ENCODE measurements around the gene TMEM214.

The TMEM214 gene

DNA sequence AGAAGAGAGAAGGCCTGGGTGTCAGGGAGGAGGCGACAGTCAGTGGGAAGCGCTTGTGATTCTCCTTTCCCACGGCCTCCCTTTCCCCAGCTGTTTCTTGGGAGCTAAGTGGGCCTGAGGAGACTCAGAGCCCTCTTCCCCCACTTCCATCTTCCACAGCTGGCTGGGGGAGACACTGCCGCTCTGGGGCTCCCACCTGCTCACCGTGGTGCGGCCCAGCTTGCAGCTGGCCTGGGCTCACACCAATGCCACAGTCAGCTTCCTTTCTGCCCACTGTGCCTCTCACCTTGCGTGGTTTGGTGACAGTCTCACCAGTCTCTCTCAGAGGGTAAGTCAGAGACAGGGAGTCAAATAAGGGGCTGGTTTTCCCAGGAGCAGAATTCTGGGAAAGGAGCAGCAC is 7.1 kb downstream of the TMEM214 start:
- no peak for DNase-seq

DNA sequence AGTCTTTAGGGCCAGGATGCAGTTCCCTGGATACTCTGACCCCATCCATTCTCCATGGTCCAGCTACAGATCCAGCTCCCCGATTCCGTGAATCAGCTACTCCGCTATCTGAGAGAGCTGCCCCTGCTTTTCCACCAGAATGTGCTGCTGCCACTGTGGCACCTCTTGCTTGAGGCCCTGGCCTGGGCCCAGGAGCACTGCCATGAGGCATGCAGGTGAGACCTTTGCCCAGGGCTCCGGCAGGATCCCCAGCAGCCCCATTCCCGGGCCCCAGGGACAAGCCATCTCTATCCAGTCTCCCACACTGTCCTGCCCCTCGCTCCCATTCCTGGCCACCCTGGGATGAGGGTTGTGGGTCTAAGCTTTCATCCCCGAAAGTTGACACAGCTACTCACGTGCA is 7.5 kb downstream of the TMEM214 start:
- no peak for DNase-seq

DNA sequence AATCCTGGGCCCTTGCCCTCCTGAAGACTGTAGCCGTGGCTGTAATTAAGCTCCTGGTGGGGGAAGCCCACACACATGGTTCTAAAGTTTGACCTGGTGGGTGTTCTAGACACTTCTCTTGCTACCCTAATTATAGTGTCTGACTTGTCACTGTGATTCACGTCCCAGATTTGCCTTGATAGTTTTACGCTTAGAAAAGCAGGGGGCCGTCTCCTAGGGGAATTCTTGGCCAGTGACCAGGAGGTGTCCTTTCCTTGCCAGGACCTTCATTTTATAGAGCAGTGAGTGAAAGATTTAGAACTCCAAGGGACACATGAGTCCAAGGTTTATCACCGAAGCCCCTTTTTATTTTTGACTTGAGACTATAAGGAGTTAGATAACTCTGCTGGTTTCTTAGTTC is 9.0 kb downstream of the TMEM214 start:
- peak in 1 of 51 donors; percentile 5 for DNase-seq

DNA sequence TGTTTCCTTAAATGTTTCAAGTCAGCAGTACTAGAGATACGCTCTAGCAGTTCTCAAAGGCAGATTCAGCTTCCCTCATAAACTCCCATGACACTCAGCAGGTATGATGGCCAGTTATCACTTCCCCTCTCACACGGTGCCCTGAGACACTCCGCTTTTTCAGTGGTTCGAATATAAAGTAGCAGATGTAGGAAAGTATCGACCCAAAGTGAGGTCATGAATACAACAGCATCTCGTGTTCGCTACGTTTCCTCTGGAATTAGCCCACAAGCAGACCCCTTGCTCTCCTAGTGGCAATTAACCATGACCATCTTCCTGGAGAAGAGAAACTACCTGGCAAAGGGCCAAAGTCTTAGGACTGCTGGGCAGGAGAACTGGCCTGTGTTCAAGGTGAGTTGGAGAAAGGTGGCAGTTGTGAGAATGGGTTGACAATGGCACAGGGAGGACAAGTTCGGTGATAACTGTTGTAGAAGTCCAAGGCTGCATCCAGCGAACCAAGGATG is 9.4 kb downstream of the TMEM214 start:
- DNase-seq: no peak

DNA sequence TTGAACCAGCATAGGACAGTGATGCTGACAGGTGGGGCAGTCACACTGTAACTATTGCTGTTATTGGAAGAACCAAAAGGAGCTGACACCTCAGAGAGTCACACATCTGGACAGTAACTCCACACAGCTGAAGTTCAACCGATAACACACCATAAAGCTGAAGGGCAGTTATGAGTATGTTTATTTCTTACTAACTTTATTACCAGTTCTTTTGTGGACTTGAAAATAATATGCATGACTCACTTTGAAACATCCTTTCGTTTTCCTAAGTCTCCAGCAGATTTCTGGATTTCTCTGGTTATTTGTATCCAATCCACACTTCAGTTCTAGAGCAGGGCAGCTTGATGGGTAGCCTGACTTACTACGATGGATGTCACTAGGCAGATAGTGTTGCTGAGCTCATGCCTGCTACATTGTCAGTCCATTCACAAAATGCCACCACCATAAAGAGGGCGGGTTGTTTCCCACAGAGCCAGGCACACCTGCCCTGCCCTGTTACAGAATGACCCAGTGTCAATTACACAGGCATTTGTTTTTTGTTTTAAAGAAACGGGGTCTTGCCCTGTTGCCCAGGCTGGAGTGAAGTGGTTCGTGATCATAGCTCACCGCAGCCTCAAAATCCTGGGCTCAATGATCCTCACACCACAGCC is 10.3 kb downstream of the TMEM214 start:
- no peak for DNase-seq

DNA sequence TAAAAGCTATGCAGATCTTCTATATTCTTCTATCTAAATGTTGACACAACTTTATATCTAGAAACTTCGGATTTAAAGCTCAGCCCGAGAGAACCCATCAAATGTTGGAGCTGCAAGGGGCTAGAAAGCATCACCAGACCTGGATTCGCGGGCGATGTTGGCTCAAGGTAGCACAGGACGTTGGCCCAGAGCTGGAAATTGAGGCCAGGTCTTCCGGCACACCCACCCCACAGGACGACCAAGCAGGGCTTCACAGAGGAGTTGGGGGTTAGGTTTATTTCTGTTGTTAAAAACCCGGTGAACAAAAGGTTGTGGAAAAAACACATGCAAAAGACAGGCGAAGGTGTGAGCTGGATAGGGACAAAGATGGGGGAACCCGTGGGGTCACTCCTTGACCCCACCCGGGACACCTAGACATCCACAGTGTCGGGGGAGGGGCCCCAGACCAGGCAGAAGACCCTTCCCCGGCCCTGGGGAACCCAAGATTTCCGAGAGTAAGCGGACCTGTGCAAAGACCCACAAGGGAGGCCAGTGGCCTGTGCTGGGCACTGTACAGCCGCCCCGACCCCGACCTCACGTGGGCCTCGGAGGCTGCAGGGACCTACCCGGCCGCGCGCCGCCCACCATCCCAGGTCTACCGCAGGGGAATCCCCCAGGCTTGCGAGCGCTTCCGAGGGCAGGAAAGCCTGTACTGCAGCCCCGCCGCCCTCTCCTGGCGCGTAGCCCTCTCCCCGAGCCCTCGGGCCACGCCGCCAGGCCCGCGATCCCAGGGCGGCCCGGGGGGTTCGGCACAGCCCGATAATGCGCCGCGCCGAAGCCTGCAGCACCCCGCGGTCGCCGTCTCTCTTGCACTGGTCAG is 16.9 kb downstream of the TMEM214 start:
- peak in 15 of 51 donors; percentile 17 to 61 (median 46) for DNase-seq

DNA sequence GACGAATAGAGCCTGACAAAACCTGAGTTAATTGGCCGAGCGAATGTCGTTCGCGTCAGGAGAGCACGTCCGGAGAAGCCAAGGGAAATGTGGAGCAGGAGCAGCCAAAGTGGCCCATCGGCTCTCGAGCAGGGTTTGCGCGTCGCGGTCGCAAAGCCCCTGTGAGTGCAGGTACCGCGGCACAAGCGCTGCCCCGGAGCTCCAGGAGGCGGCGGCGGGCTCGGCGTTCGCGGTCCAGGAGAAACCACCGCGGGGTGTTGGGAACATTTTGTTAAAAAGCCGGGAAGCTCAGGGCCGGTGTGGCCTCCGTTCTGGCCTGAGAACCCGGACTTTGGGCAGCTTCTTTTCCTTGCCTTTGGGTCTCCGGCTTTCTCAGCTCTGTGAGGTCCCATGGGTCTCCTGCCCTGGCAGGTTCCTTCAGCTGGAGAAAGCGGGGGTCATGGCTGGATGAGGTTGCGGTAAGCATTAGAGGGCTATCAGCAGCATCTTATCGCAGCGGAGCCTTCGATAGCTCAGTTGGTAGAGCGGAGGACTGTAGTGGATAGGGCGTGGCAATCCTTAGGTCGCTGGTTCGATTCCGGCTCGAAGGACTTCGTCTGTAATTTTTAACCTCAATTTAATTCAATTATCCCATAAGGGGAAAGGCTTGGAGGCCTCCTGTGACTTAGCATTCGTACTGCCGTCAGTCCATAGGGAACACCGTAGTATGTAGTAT is 17.7 kb downstream of the TMEM214 start:
- peak; percentile 47 to 96 (median 84) for DNase-seq

DNA sequence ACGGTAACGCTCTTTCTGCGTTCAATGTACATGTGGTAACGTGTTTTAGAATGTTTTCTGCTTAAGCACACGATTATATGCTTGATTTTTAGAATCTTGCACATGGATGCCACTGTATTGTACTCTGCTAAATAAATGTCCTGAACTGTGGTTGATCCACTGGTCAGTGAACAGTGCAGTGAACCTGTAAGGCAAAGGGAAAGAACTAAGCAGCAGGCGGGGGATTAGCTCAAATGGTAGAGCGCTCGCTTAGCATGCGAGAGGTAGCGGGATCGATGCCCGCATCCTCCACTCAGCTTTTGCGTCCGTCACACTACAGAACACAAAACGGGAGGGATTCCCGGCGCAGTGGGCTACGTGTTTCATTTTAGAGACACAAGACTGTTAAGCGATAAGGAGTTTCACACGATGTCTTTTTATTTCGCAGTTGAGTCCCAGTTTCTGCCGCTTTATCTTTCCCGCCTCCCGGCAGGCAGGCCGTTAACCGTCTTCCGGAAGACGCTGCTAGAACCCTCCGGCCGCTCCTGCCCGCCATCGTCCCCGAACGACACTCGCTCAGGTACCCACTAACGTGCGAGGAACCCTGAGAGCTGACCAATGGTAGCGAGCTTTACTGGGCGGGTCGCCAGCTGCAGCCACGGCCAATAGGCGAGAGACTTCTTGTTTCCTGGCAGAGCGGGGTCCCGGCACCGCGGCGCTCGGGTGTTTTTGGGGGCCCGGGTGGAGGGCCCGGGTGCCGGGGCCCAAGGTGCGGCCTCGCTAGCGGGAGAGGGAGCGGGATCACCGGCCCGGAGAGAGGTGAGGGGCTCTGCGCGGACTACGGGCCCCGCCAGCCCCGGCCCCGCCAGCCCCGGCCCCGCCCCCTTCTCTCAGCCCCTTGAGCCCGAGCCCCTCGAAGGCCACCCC is 18.5 kb downstream of the TMEM214 start, which contains the start of gene AGBL5:
Gene AGBL5 (plus strand): TSS at position 673 of the 906 bp plus-strand sequence. CDS start 1,291 bp downstream, outside the sequence.
- peak; percentile 66 to 96 (median 89) for DNase-seq

DNA sequence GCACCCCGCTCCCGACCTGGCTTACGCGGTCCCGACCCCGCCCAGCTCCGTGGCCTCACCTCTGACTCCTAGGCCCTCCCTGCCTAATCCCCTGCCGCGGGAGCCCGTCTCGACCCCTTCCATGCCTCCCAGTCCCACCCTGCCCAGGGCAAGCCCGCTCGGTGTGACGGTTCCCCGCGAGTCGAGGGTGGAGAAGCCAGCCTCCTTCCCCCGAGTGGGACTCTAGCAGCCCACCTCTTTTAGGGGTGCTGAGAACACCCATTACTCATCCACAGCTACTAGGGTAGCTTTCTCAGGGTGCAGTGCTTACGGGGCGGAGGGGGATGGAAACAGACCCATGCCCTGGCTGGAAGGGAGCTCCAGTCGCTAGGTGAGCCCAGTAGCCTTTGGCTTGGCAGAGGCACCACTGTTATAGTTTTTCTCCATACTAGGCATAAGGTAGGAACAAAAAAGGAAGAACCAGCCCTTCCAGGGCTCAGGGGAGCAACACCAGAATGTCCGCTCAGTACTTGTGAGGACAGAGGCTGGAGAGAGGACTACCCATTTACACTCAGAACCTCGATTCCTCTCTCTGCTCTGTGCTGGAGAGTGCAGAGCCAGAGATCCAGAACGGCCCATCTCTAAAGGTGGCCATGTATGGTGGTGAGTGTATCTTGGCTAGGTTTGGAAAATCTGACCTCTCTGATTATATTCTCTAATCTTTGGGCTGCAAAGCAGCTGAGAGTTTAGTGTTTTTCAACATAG is 19.3 kb downstream of the TMEM214 start:
- peak in 19 of 51 donors; percentile 19 to 70 (median 42) for DNase-seq

DNA sequence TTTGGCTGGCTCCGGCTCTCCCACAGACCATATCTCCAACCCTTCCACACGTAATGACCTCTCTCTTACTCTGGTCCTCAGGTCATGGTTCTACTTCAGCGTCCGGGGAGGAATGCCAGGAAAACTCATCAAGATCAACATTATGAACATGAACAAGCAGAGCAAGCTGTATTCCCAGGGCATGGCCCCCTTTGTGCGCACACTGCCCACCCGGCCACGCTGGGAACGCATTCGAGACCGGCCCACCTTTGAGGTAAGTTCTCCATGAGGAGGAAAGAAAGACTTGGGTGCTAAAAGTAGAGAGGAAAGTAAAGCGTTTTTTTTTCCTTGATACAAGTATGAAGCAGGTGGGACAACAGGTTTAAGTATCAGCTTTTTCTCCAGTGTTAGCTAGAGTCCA is 20.6 kb downstream of the TMEM214 start:
- no peak for DNase-seq

DNA sequence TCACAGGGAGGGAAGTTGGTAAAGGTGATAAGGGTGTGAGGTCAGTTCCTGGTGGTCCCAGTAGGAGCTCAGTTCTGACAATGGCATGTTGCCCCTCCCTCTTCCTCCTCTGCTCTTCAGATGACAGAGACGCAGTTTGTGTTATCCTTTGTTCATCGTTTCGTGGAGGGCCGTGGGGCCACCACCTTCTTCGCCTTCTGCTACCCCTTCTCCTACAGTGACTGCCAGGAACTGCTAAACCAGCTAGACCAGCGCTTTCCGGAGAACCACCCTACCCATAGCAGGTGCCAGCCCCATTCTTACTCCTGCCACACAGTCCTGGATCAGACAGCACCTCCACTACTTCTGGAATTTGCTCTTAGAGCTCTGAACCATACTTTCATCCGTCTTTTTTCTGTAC is 21.0 kb downstream of the TMEM214 start:
- DNase-seq: no peak

DNA sequence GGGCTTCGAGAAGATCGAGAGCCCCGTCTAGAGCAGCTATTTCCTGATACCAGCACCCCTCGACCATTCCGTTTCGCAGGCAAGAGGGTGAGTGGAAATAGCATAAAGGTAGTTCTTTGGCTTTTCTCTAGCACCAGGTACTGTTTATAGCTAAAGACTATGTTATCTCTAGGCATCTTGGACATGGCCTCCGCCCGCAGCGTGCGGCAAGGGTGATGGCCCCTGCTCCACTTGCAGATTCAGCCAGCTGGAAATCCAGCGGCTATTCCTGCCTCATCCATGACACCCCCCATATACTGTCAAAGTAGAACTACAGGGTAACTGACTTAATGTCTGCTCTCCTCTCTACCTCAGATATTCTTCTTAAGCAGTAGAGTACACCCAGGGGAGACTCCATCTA is 22.0 kb downstream of the TMEM214 start:
- DNase-seq: no peak

DNA sequence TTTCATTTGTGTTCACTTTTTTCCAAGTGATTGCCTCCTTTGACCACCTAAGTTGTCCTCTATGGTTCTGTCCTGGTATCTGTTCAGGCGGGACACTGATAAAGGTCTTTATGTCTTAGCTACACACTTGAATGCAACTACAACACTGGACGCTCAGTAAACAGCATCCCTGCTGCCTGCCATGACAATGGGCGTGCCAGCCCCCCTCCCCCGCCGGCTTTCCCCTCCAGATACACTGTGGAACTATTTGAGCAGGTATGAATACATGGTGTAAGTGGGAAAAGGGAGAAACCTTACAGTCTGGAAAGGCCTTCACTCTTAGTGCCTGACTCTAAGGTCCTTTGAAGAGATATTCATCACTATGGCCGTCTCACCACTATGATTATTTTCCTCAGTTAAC is 24.4 kb downstream of the TMEM214 start:
- DNase-seq: no peak

DNA sequence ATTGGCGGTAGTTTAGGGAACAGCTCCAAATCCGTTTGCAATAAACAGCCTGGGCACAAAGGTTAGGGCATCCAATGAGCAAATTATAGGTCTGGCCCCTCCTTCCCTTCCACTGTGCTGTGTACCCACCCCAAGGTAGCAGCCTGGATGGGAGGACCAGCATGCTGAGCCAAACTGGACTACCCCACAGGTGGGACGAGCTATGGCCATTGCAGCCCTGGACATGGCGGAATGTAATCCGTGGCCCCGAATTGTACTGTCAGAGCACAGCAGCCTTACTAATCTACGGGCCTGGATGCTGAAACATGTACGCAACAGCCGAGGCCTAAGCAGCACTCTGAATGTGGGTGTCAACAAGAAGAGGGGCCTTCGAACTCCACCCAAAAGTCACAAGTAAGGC is 25.4 kb downstream of the TMEM214 start:
- DNase-seq: no peak

DNA sequence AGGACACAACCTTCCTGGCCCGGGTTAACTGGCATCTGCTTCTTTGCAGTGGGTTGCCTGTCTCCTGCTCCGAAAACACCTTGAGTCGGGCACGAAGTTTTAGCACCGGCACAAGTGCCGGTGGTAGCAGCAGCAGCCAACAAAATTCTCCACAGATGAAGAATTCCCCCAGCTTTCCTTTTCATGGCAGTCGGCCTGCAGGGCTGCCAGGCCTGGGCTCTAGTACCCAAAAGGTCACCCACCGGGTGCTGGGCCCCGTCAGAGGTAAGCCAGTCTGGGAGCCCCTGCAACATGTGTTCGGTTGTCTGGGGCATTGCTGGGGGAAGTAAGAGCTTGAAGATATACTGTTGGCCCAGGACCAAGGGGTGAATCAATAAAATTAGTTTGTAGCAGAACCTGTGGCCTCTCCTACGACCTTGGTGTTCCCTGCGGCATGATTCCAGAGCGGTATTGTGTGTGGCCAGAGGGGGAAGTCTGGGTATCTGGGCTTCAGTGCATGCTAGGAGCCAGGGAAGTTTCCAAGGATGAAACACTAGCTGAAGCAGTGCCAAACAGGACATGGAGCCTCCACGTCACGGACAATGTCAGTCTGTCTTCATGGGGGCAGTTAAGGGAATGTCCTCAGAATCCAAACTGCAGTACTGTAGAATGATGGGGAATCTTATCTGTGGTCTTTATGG is 26.5 kb downstream of the TMEM214 start:
- no peak for DNase-seq

DNA sequence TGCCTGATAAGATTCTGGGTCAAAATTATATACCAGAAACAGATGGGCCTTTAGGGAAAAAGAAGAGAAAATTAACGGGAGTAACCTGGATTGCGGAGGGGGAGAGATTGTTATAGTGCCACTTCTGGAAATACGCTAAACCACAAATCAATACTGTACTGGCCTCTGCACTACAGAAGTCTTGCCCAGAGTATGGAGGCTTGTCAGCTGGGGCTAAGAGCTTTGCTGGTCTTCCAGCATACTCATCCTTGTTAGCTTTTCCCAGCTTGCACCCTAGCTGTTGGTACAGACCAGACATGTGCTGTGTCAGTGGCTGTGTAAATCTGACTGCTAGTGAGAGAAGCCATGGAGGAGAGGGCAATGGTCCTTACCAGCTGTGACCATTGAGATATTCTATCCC is 27.6 kb downstream of the TMEM214 start:
- no peak for DNase-seq

DNA sequence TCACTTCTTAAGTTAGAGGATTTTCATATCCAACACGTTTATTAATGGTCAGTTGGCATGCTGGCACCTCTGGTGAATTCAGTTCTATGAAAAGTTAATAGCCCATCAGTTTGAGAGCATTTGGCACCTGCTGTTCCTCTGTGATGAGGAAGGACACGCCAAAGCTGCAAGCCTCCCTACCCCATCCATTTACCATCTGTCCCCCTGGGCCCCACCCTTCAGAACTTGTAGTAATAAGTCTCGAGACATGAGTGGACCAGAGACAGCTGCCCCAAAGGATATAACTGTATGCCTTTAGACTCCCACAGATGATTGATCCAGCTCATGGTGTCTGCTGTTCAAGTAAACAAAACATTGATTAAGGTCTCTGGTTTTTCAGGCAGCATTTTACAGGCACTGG is 32.4 kb downstream of the TMEM214 start:
- DNase-seq: no peak

DNA sequence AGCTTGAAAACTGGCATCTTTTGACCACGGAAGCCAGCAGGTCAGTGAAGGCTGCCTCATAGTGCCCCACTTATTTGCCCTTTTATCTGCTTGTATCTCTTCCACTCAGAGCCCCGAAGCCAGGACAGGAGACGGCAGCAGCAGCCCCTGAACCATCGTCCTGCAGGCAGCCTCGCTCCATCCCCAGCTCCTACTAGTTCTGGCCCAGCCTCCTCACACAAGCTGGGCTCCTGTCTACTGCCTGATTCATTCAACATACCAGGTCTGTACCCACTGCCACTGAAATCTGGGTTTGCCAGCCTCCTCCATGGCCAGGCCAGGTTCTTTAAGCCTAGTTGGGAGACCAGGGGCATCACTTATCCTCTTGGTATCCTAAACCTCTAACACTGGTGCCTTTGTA is 34.6 kb downstream of the TMEM214 start:
- no peak for DNase-seq

DNA sequence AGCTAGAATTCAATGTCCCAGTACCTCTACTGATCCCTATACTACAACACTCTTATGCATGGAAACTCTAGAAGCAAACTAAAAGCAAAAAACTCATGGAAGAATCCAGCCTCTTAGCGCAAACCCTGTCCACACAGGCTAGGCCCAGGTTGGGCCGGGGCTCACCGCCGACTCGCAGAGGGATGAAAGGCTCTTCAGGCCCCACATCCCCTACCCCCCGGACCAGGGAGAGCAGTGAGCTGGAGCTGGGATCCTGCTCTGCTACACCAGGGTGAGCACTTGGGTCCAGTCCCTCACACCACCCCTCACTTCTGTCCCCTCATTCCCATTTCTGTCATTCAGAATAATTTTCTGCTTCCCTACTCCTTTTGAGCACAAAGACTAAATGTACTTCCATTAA is 36.7 kb downstream of the TMEM214 start:
- no peak for DNase-seq

Measured in hypothalamus (tissue), 51 donors.